ENCODE data around the gene CCDC149. TPM values are rescaled to one million over a fixed set of nuclear protein-coding genes. Genes with fewer than 3 reads are reported as not detected.

The CCDC149 gene
- total RNA-seq, 1 experiment from 2014 or later, result 5.3 TPM

GRCh38 chr4:24770032-24770584 is 142.7 kb downstream of the CCDC149 start:
- no peak overlapping the region for H2AFZ ChIP-seq (ENCODE audit: low read depth, low read length, poor library complexity, severe bottlenecking)
- H3K4me3 ChIP-seq (replicated peaks in 1 of 2; ENCODE audit: low read depth in 1 of 2, low read length in 2 of 2), result no peak overlapping the region
- POLR2A ChIA-PET, result no interaction called here
- H3K9me3 ChIP-seq (ENCODE audit: control insufficient read depth in 1 of 2, insufficient read depth in 1 of 2, low read depth in 1 of 2, low read length in 2 of 2), result no peaks in the 10 kb centered on the region
- no peaks in the 10 kb centered on the region for H3K9me2 ChIP-seq (ENCODE audit: insufficient read depth)
- RAD21 ChIA-PET (ENCODE audit: low non-redundant PET in 1 of 2, low total read pairs in 2 of 2, uncharacterized antibody in 2 of 2, unreplicated experiment in 2 of 2), result interaction anchor here in 1 of 2 experiments (0.6 kb wide), 1 partner anchor 607 kb away, joined by 3 read pairs; the partner anchor contains the start of gene ANAPC4
- no peaks in the 10 kb centered on the region for H3K36me3 ChIP-seq (ENCODE audit: control insufficient read depth in 1 of 2, insufficient read depth in 2 of 2, low read length in 2 of 2)
- intact Hi-C loops (cut with micrococcal nuclease), result no loop called here
- no peaks in the 10 kb centered on the region for H3K27me3 ChIP-seq (ENCODE audit: insufficient read depth, low read length)
- peaks cover 0 to 14% of the 10 kb centered on the region in 2 experiments; a peak in 2 of 4 replicates for H3K4me1 ChIP-seq (ENCODE audit: control insufficient read depth in 1 of 2, insufficient read depth in 2 of 2, low read length in 2 of 2)
- ATAC-seq (0 out of 2 replicates have a peak, but pooled peaks have one; percentile 52), DNase-seq (ENCODE audit: low read depth, low spot score) (peak; percentile 33)
- no peak overlapping the region for H3K27ac ChIP-seq (ENCODE audit: low read depth, low read length)
- no peaks in the 10 kb centered on the region for H3K79me2 ChIP-seq (ENCODE audit: insufficient read depth, low read length)
- H3K9ac ChIP-seq (ENCODE audit: low read length), result no peak overlapping the region
- H4K20me1 ChIP-seq (ENCODE audit: insufficient read depth), result no peaks in the 10 kb centered on the region
- H3K4me2 ChIP-seq (ENCODE audit: low read length), result peak overlapping the region; percentile 47
- no TSS peak for BruUV-seq (replicated peaks)
- CTCF ChIA-PET, result no interaction called here
- peak; percentile 47 for TF ChIP-seq SP1 (IDR thresholded peaks at IDR 0.05; ENCODE audit: low read depth)
- TF ChIP-seq JUND (IDR thresholded peaks at IDR 0.05), result peak; percentile 74
- TF ChIP-seq ATF3 (IDR thresholded peaks at IDR 0.05), result no peak
- no peak for TF ChIP-seq YY1 (IDR thresholded peaks at IDR 0.05; ENCODE audit: extremely low read depth, insufficient replicate concordance, low read depth, low read length)
- TF ChIP-seq MAX (IDR thresholded peaks at IDR 0.05), result peak; percentile 76
- peak; percentile 85 for TF ChIP-seq FOSL1 (IDR thresholded peaks at IDR 0.05; ENCODE audit: low read depth)

- RAD21 ChIA-PET (ENCODE audit: low non-redundant PET in 1 of 2, low total read pairs in 2 of 2, uncharacterized antibody in 2 of 2, unreplicated experiment in 2 of 2), result interaction anchor here in 1 of 2 experiments (0.6 kb wide), 1 partner anchor 607 kb away, joined by 3 read pairs; the partner anchor contains the start of gene ANAPC4
- peak overlapping the region; percentile 47; the same call in 1 of the 2 replicates for H3K4me2 ChIP-seq (ENCODE audit: low read length)
- no TSS peak for BruUV-seq (replicated peaks)
Observed at GRCh38 chr4:24769571-24769970, 143.3 kb downstream of the CCDC149 start.

More at GRCh38 chr4:24769571-24769970, 143.3 kb downstream of the CCDC149 start:
- Histone ChIP-seq H3K4me3 (replicated peaks in 1 of 2; ENCODE audit: low read depth in 1 of 2, low read length in 2 of 2) (no peak overlapping the region), H3K9me2 (ENCODE audit: insufficient read depth) (no peaks in the 10 kb centered on the region), H3K27ac (ENCODE audit: low read depth, low read length) (no peak overlapping the region), H3K79me2 (ENCODE audit: insufficient read depth, low read length) (no peaks in the 10 kb centered on the region), H2AFZ (ENCODE audit: low read depth, low read length, poor library complexity, severe bottlenecking) (no peak overlapping the region), H4K20me1 (ENCODE audit: insufficient read depth) (no peaks in the 10 kb centered on the region), H3K9ac (ENCODE audit: low read length) (no peak overlapping the region), H3K36me3 (ENCODE audit: control insufficient read depth in 1 of 2, insufficient read depth in 2 of 2, low read length in 2 of 2) (no peaks in the 10 kb centered on the region), H3K9me3 (ENCODE audit: control insufficient read depth in 1 of 2, insufficient read depth in 1 of 2, low read depth in 1 of 2, low read length in 2 of 2) (no peaks in the 10 kb centered on the region), H3K4me1 (ENCODE audit: control insufficient read depth in 1 of 2, insufficient read depth in 2 of 2, low read length in 2 of 2) (peaks cover 0 to 14% of the 10 kb centered on the region in 2 experiments; a peak in 2 of 4 replicates), H3K27me3 (ENCODE audit: insufficient read depth, low read length) (no peaks in the 10 kb centered on the region)
- ChIA-PET POLR2A (no interaction called here), CTCF (no interaction called here)
- intact Hi-C loops (cut with micrococcal nuclease), result no loop called here
- ATAC-seq, result no peak
- DNase-seq (ENCODE audit: low read depth, low spot score), result no peak
- TF ChIP-seq SP1 (IDR thresholded peaks at IDR 0.05; ENCODE audit: low read depth) (no peak), POLR2AphosphoS5 (IDR thresholded peaks at IDR 0.05; ENCODE audit: low read depth, low read length) (no peak), ZNF274 (IDR thresholded peaks at IDR 0.05; ENCODE audit: low read depth, low read length) (no peak), CEBPB (IDR thresholded peaks at IDR 0.05; ENCODE audit: low read depth) (no peak), EZH2 (IDR thresholded peaks at IDR 0.05) (no peak), EZH2phosphoT487 (IDR thresholded peaks at IDR 0.05; ENCODE audit: borderline replicate concordance) (no peak)
